GM19438 (cell line): ENCODE results near the gene ELP4.
"Not testable (repeated sequence)": the region's sequence is repeated elsewhere in the genome, so short reads cannot be mapped to it uniquely, and the experiment has no call there.

Experiments used
- ATAC-seq: cut with Tn5 transposase; IDR thresholded peaks from one replicate; pipeline ENCODE4 v1.9.1; 2021; ENCODE audit warnings: low read depth; ENCODE audit not compliant: unreplicated experiment

ELP4 gene

DNA sequence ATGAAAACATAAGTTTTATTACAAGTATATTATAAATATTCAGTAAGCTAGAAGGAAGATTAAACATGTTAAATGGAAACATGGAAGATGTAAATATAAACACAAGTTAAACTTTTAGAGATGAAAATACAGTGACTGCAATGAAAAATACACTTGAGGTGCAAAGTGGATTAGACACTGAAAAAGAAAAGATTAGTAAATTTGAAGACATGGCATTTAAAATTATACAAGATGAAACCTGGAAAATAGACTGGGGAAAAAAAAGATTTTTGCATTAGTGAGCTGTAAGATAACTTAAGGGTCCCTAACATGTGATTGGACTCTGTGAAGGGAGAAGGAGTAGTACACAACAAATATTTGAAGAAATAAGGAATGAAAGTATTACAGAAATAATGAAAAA is 33.3 kb downstream of the ELP4 start:
- no peak for ATAC-seq

DNA sequence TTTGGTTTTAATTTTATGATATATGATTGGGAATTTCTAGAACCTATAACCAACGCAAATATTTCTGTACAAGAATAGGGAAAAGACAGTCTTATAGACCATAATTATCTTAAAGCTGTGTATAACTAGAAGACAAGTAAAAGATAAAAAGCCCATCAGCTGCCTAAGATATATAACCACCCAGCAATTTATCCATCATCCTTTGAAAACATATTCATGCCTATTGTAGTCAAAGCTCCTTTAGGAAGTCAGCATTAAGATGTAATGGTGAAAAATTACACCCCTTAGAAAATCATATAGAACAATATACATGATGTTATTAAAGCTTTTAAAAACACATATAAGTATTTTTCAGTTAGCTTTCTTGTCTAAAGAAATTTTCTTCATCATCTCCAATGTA is 46.4 kb downstream of the ELP4 start:
- no peak for ATAC-seq

DNA sequence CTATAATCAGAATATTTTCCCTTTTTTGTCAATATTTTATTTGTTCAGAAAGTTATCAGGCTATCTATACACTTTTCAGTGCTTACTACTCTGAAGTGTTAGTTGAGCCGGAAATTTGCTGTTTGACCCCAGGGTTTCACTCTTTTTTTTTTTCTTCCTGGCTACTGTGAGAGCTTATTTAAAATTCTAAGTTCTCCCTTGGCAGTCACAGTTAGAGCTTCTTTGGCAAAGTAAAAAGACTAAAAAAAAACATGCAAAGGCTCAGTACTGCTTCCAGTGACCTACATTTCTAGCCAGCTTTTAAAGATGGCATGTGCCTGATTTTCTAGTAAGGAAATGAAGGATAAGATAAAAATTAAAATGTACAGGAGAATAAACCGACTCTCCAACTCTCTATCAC is 48.4 kb downstream of the ELP4 start:
- ATAC-seq = no peak

DNA sequence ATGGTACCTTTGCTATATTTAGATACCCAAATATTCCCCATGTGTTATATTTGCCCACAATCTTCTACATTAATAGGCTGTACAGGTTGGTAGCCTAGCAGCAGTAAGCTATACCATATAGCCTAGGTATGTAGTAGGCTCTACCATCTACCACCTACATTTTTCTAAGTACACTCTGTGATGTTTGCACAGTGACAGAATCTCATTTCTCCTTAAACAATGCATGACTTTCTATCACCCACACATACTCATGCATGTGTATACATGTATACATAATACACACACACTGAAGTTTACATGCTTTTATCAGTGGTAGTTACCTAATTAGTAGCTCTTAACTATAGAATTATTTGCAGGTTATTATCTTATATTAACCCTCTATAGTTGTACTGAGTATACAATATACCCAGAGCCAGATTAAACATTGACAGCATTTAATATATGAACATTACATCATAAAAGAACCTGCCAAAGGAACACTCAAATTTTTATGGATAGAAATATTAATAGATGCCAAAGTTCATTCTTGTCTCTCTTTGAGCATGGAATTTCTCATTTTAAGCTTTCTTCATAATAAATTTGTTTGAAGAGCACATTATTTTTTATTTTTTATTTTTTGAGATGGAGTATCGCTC is 51.4 kb downstream of the ELP4 start:
- ATAC-seq = no peak

DNA sequence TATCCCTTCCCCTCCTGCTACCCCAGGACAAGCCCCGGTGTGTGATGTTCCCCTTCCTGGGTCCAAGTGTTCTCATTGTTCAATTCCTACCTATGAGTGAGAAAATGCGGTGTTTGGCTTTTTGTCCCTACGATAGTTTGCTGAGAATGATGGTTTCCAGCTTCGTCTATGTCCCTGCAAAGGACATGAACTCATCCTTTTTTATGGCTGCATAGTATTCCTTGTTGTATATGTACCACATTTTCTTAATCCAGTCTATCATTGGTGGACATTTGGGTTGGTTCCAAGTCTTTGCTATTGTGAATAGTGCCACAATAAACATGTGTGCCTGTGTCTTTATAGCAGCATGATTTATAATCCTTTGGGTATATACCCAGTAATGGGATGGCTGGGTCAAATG is 55.0 kb downstream of the ELP4 start:
- not testable (repeated sequence) for ATAC-seq

DNA sequence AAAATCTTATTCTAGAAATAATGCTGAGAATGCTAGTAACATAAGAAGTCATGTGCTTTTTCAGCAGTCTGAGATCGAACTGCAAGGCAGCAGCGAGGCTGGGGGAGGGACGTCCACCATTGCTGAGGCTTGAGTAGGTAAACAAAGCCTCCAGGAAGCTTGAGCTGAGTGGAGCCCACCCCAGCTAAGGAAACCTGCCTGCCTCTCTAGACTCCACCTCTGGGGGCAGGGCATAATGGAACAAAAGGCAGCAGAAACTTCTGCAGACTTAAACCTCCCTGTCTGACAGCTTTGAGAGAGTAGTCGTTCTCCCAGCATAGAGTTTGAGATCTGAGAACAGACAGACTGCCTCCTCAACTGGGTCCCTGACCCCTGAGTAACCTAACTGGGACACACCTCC is 64.6 kb downstream of the ELP4 start:
- ATAC-seq = not testable (repeated sequence)

DNA sequence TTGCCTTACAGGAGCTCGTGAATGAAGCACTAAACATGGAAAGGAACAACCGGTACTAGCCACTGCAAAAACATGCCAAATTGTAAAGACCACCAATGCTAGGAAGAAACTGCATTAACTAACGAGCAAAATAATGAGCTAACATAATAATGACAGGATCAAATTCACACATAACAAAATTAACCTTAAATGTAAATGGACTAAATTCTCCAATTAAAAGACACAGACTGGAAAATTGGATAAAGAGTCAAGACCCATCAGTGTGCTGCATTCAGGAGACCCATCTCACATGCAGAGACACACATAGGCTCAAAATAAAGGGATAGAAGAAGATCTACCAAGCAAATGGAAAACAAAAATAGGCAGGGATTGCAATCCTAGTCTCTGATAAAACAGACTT is 66.2 kb downstream of the ELP4 start:
- not testable (repeated sequence) for ATAC-seq

DNA sequence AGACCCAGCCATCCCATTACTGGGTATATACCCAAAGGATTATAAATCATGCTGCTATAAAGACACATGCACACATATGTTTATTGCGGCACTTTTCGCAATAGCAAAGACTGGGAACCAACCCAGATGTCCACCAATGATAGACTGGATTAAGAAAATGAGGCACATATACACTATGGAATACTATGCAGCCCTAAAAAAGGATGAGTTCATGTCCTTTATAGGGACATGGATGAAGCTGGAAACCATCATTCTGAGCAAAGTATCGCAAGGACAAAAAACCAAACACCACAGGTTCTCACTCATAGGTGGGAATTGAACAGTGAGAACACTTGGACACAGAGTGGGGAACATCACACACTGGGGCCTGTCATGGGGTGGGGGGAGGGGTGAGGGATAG is 69.8 kb downstream of the ELP4 start:
- not testable (repeated sequence) for ATAC-seq

DNA sequence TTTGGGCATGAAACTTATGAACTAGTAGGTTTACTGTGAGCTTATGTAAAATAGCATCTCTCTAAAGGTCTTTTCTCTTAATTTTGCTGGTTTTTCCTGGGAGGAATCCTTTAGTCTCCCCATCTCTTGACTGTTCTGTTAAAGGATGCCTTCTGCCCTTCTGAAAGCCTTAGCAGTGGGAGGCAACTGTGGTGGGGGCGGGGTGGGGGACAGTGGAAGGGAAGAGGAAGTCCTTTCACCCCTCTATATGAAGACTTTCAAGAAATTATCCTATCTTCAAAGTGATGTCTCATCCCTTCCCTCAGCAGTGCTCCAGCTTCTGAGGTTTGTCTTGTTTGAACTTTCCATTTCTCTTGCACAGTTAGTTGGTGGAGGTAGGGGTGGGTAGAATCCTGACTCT is 73.1 kb downstream of the ELP4 start:
- ATAC-seq = no peak

DNA sequence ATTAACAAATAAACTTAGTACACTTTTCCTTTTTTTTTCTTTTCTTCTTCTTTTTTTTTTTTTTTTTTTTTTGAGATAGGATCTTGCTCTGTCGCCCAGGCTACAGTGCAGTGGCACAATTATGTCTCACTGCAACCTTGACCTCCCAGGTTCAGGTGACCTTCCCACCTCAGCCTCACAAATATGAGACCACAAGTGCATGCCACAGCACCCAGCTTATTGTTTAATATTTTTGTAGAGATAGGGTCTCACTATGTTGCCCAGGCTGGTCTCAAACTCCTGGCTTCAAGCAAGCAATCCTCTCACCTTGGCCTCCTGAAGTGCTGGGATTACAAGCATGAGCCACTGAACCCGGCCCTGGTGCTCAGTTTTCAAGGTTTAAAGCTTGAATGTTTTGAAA is 88.9 kb downstream of the ELP4 start:
- no peak for ATAC-seq

DNA sequence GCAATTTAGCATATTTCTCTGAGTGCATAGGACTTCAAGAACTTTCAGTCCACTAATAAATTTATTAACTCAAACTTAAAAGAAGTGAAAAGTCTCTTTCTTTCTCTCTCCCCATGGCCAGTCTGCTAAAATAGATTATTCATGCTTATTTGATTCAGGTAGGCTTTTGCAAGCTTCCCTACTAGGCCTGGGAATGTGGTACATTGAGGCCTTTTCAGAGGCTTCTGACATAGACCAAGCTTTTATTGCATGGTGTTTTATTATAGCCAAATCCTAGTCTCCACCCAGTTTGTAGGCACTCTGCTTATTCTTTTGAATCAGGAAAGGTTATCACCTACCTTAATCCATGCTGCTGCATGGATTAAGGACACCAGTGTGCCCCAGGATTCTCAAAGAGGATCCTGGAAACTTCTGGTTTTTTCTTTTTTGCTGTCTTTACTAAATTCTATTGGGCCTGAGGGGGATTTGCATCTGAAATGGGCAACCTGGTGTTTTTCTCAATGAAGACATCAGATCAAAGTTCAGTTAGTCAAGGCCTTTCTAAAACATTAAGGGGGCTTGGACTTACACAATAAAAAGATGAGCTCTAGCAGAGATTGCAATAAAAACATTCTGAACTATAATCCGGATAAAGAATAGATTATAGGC is 92.2 kb downstream of the ELP4 start:
- no peak for ATAC-seq

DNA sequence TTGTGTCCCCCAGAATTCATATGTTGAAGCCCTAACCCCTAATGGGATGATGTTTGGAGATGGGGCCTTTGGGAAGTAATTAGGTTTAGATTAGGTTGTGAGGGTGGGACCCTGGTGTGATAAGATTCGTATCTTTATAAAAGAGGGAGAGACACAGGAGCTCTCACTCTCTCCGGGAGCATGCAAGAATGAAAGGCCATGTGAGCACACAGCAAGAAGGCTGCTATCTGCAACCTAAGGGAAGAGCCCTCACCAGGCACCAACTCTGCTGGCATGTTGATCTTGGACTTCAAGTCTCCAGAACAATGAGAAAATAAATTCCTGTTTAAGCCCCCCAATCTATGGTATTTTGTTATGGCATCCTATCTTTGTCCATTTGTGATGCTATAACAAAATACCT is 97.3 kb downstream of the ELP4 start:
- ATAC-seq = no peak

DNA sequence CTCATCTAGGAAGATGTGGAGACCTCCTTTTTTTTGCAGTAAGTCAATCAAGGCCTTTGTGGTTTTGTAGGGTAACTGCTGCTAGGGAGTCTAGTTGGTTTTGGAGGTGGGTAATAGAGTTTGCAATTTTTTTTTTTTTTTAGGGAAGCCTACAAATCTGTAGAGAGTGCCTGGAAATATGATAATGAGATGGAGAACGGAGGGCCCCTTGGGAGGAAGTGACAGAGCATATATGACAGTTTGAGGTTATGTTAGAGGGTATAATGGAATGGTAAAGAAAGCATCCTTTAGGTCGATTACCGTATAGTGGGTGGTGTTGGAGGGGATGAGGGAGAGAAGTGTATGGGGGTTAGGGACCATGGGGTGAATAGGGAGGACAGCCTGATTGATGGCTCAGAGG is 98.3 kb downstream of the ELP4 start:
- ATAC-seq = no peak

DNA sequence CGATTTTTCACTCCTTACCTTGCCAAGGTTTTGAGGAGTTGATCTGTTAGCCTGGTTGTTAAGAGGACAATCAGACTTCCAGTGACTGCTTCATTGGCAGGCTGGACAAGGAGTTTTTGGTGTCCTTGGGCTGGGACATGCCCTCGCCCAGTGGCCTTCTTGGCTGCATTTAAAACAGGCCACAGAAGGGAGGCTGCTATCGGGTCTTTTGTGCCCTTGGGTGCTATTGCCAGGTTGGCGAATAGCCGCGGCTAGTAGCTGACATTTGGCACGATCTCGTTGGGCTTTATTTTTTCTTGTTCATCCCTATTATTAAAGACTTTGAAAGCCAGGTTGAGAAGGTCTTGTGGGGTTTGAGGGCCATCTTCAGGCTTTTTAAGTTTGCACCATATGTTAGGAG is 99.4 kb downstream of the ELP4 start:
- no peak for ATAC-seq

DNA sequence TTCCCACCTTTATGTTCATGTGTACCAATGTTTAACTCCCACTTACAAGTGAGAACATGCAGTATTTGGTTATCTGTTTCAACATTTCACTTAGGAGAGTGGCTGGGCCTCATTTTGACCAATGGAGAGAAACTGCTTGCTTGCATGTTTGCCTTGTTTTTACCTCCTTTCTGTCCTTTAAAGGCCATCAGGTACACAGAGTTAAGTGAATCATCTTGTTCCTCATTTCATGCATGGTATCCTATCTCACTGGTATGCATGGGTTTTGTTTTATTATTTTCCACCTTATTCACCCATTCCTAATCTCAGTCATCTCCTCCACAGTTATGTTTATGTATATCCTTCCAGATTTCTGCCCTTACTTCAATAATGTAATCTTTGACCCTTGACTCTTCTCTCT is 101.0 kb downstream of the ELP4 start:
- ATAC-seq = no peak

DNA sequence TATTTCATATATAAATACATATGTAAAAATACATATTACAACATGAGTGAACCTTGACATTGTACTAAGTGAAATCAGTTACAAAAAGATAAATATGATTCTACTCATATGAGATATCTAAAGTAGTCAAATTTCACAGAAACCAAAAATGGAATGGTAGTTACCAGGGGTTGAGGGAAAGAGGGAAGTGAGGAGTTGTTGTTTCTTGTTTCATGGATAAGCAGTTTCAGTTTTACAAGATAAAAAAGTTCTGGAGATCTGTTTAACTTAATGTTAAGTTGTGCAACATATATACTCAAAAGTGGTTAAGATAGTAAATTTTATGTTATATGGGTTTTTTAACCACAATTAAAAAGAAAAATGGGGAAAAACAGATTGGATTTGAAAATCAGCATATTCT is 107.7 kb downstream of the ELP4 start:
- no peak for ATAC-seq

DNA sequence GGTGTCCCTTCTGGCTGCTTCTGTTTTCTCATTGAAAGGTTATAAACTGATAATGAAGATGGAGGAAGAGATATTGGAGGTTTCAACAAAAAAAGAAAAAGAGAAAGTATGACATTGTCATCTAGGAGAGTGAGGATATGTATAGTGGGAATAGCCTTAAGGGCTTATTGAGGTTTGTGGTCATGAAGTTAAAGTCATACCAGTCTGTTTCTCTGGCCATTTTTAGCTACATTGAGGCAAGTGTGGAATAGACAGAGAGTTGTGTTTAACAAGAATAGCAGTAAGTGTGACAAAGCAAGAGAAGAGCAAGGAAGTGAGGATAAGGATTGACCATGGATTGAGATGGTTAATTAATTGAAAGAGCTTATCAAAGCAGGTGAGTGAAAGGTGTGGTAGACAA is 110.4 kb downstream of the ELP4 start:
- ATAC-seq = no peak

DNA sequence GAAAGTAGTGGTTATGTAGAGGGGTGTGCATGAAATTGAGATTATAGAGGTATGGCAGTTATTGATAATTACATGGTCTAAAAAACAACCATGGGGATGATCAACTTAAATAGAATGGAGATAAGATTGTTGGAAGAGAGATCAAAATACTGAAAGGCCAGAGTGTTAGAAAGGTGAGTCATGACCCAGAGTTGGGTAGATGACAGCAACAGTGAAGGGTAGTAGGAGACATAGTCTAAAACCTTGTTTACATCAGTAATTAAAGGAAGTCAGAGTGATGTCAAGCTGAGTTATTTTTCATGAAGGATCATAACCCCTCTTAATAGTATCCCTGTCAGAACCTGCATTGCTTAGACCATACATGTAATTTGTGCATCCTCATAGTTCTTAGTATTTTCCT is 110.9 kb downstream of the ELP4 start:
- no peak for ATAC-seq

DNA sequence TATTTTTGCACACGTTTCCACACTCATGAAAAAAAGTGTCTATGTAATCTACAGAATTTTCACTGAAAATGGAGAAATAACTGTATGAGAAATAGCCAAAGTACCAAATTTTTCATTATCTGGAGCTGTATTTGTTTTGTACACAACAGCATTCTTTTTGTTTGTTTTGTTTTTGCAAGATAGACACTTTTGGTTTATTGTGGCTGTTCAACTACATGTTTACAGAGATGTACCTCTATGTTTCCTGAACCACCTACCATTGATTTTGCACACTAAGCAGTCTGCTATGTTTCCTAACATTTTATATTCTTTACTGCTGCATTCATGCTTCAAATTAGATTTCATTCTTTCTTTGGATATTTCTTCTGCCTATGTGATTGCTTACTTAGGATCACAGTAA is 116.3 kb downstream of the ELP4 start:
- ATAC-seq = no peak

DNA sequence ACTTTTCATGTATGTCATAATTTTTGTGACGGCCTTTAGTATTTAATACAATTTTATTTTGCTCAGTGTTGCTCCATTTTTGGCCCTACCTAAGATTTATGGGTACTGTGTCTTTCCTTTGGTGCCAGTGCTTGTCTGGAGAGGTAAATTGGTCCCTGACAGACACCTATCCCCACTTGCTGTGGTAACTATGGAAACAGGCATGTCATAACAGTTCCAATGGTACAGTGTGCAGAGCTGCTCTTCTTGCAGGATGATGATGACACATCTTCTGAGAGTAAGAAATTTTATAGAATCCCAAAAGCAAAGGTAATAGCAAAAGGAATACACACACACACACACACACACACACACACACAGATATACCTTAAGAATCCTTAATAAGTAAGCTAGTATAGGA is 118.5 kb downstream of the ELP4 start:
- ATAC-seq = no peak

DNA sequence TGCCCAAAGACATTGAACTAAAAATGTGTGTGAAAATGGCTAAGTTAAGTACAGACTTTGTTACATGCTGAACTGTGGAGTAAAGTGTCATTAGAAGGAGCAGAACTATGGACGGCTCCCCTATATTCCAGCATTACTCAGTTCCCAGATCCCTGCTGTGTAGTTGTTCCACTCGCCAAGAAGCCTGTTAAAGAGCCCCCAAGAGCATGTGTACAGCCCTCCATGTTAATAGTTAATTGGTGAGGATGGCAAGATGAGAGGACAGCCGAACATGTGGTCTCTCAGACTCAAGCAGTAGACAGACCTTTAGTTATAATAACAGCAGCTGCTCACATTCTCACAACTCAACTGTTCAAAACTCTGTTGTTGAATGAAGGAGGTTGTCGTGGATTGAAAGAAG is 127.4 kb downstream of the ELP4 start:
- ATAC-seq = no peak

DNA sequence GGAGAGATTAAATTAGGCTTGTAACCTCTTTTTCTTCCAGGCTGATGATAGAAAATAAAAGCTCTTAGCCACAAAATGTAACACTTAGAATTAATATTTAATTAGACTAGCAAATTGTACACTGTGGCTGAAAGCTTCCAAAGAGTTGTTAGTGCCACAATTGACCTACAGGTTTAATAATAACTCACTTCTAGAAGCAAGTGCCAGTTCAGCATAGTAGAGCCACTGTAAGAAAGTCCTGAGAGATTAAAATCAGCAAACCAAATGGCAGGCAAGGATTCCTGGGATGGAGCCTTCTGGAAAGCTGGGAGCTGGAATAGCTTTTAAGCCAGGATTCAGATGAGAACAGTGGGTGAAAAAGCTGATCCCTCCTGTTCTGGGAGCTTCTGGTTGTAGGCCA is 131.0 kb downstream of the ELP4 start:
- ATAC-seq = no peak
